WERI-Rb-1 (cell line): ENCODE results near the gene DHRS12.

Source experiments
- DNase-seq: peaks from one replicate; pipeline ENCODE4 v3.0.0-alpha.2; 2020
- H3K27ac ChIP-seq: fragments of 250-450 bp; sonication (Bioruptor Pico); 2 replicates; pipeline ENCODE4 v1.5.1; 2020; ENCODE audit warnings: mild to moderate bottlenecking, moderate library complexity
- H3K27me3 ChIP-seq: fragments of 250-450 bp; sonication (Bioruptor Pico); 2 replicates; pipeline ENCODE4 v1.5.1; 2021; ENCODE audit warnings: mild to moderate bottlenecking, low read depth, moderate library complexity; ENCODE audit not compliant: insufficient read depth, severe bottlenecking
- H3K36me3 ChIP-seq: fragments of 250-450 bp; sonication (Bioruptor Pico); 2 replicates; pipeline ENCODE4 v1.5.1; 2020; ENCODE audit warnings: mild to moderate bottlenecking, moderate library complexity
- H3K4me3 ChIP-seq: 2 replicates; pipeline ENCODE4 v1.5.1; 2011; ENCODE audit warnings: low read depth, mild to moderate bottlenecking, control low read depth, low read length
- H3K9me3 ChIP-seq: fragments of 250-450 bp; sonication (Bioruptor Pico); 2 replicates; pipeline ENCODE4 v1.5.1; 2021; ENCODE audit warnings: mild to moderate bottlenecking, moderate library complexity; ENCODE audit not compliant: severe bottlenecking
- TF ChIP-seq, protein P1 (sequence below): IDR thresholded peaks from 2 replicates; pipeline ENCODE4 v1.5.1; 2011; ENCODE audit warnings: low read depth, mild to moderate bottlenecking, control low read depth, inconsistent platforms, low read length

The DHRS12 gene

GRCh38 chr13:51772781-51773180 is 31.2 kb downstream of the DHRS12 start:
- Histone ChIP-seq H3K27ac (no peak overlapping the region), H3K9me3 (no peaks in the 10 kb centered on the region), H3K36me3 (no peaks in the 10 kb centered on the region), H3K27me3 (no peaks in the 10 kb centered on the region), H3K4me3 (no peak overlapping the region)
- no peak for DNase-seq
- TF ChIP-seq, protein P1, sequence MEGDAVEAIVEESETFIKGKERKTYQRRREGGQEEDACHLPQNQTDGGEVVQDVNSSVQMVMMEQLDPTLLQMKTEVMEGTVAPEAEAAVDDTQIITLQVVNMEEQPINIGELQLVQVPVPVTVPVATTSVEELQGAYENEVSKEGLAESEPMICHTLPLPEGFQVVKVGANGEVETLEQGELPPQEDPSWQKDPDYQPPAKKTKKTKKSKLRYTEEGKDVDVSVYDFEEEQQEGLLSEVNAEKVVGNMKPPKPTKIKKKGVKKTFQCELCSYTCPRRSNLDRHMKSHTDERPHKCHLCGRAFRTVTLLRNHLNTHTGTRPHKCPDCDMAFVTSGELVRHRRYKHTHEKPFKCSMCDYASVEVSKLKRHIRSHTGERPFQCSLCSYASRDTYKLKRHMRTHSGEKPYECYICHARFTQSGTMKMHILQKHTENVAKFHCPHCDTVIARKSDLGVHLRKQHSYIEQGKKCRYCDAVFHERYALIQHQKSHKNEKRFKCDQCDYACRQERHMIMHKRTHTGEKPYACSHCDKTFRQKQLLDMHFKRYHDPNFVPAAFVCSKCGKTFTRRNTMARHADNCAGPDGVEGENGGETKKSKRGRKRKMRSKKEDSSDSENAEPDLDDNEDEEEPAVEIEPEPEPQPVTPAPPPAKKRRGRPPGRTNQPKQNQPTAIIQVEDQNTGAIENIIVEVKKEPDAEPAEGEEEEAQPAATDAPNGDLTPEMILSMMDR = no peak

DNA sequence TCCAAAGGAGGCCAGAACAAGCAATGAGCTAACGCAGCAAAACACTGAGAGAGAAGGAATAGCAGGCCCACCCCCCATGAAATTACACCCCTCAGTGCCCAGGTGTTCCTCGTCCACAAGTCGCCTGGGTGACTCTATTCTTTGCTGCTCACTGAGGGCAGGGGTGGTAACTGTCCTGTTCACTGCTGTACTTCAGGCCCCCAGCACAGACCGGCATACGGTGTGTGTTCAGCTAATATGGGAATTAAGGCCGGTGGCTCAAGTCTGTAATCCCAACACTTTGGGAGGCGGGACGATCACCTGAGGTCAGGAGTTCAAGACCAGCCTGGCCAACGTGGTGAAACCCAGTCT is 31.9 kb downstream of the DHRS12 start:
- no peak for DNase-seq
- Histone ChIP-seq H3K36me3 (no peaks in the 10 kb centered on the region), H3K4me3 (no peak overlapping the region), H3K27me3 (no peaks in the 10 kb centered on the region), H3K9me3 (no peaks in the 10 kb centered on the region), H3K27ac (no peak overlapping the region)
- TF ChIP-seq, protein P1 = no peak

GRCh38 chr13:51771418-51772104 is 32.4 kb downstream of the DHRS12 start:
- Histone ChIP-seq H3K9me3 (no peaks in the 10 kb centered on the region), H3K27ac (no peak overlapping the region), H3K4me3 (no peak overlapping the region), H3K27me3 (no peaks in the 10 kb centered on the region), H3K36me3 (no peaks in the 10 kb centered on the region)
- TF ChIP-seq, protein P1 = no peak
- DNase-seq = no peak

GRCh38 chr13:51770681-51771417 is 33.1 kb downstream of the DHRS12 start:
- no peaks in the 10 kb centered on the region for H3K27me3 ChIP-seq
- H3K9me3 ChIP-seq = no peaks in the 10 kb centered on the region
- no peak for DNase-seq
- H3K36me3 ChIP-seq = no peaks in the 10 kb centered on the region
- TF ChIP-seq, protein P1 = no peak
- no peak overlapping the region for H3K27ac ChIP-seq
- no peak overlapping the region for H3K4me3 ChIP-seq

GRCh38 chr13:51770160-51770559 is 33.8 kb downstream of the DHRS12 start:
- DNase-seq = no peak
- H3K36me3 ChIP-seq = no peaks in the 10 kb centered on the region
- TF ChIP-seq, protein P1 = no peak
- no peak overlapping the region for H3K4me3 ChIP-seq
- no peak overlapping the region for H3K27ac ChIP-seq
- no peaks in the 10 kb centered on the region for H3K9me3 ChIP-seq
- H3K27me3 ChIP-seq = no peaks in the 10 kb centered on the region
